Neutrophil (primary cell): Measurements from ENCODE around the gene COX6A2.

Experiments used
- H3K27ac ChIP-seq: fragments of 200-600 bp; sonication (generic); 2 replicates; pipeline ENCODE4 v1.5.1; 2016; ENCODE audit warnings: mild to moderate bottlenecking, moderate library complexity
- H3K27me3 ChIP-seq: fragments of 200-600 bp; sonication (generic); 2 replicates; pipeline ENCODE4 v1.6.0; 2016; ENCODE audit warnings: mild to moderate bottlenecking
- H3K36me3 ChIP-seq: fragments of 200-600 bp; sonication (generic); 2 replicates; pipeline ENCODE4 v1.5.1; 2017
- H3K4me1 ChIP-seq, 2 experiments: fragments of 200-600 bp in 1 of 2; sonication (generic) in 1 of 2; 1 replicate in 1 of 2; 2 replicates in 1 of 2; pipeline versions ENCODE4 v1.5.1 to v1.6.1; 2013 to 2016; ENCODE audit warnings: low read depth in 1 of 2, low read length in 1 of 2, mild to moderate bottlenecking in 1 of 2, moderate library complexity in 1 of 2; ENCODE audit not compliant: control insufficient read depth in 1 of 2, insufficient read depth in 1 of 2
- H3K4me3 ChIP-seq, 2 experiments: fragments of 200-600 bp in 1 of 2; sonication (generic) in 1 of 2; 1 replicate in 1 of 2; 2 replicates in 1 of 2; pipeline ENCODE4 v1.5.1; 2013 to 2016; ENCODE audit warnings: low read depth in 1 of 2, low read length in 1 of 2, mild to moderate bottlenecking in 1 of 2, moderate library complexity in 1 of 2
- H3K9me3 ChIP-seq: fragments of 200-600 bp; sonication (generic); 2 replicates; pipeline ENCODE4 v1.5.1; 2016
- CTCF ChIP-seq: fragments of 200-600 bp; sonication (generic); IDR thresholded peaks from 2 replicates; pipeline ENCODE4 v1.5.1; 2016; ENCODE audit warnings: antibody characterized with exemption

COX6A2 gene

GRCh38 chr16:31474773-31475738 lies 46.9 kb upstream of the COX6A2 start:
- no peaks in the 10 kb centered on the region for H3K36me3 ChIP-seq
- TF ChIP-seq CTCF: no peak
- H3K4me3 ChIP-seq: no peak overlapping the region
- H3K27me3 ChIP-seq: peaks cover 81% of the 10 kb centered on the region
- H3K9me3 ChIP-seq: no peaks in the 10 kb centered on the region
- H3K27ac ChIP-seq: no peak overlapping the region
- peaks cover 22 to 32% of the 10 kb centered on the region in 2 experiments for H3K4me1 ChIP-seq

GRCh38 chr16:31474173-31474714 lies 46.1 kb upstream of the COX6A2 start:
- Histone ChIP-seq H3K9me3 (no peaks in the 10 kb centered on the region), H3K4me1 (peaks cover 22 to 32% of the 10 kb centered on the region in 2 experiments), H3K4me3 (no peak overlapping the region), H3K36me3 (no peaks in the 10 kb centered on the region), H3K27ac (no peak overlapping the region), H3K27me3 (peaks cover 81% of the 10 kb centered on the region)
- no peak for TF ChIP-seq CTCF

- Histone ChIP-seq H3K9me3 (no peaks in the 10 kb centered on the region), H3K27ac (no peak overlapping the region), H3K27me3 (peaks cover 77% of the 10 kb centered on the region), H3K4me1 (peaks cover 22 to 32% of the 10 kb centered on the region in 2 experiments), H3K36me3 (no peaks in the 10 kb centered on the region), H3K4me3 (no peak overlapping the region)
- no peak for TF ChIP-seq CTCF
Measured at GRCh38 chr16:31473264-31473984, 45.3 kb upstream of the COX6A2 start.

GRCh38 chr16:31472709-31473203 lies 44.6 kb upstream of the COX6A2 start:
- Histone ChIP-seq H3K4me3 (no peak overlapping the region), H3K27me3 (peaks cover 70% of the 10 kb centered on the region), H3K9me3 (no peaks in the 10 kb centered on the region), H3K27ac (no peak overlapping the region), H3K4me1 (peaks cover 22 to 31% of the 10 kb centered on the region in 2 experiments), H3K36me3 (no peaks in the 10 kb centered on the region)
- no peak for TF ChIP-seq CTCF

- Histone ChIP-seq H3K4me3 (peak within 1 kb of the TSS in 1 of 2 experiments; percentile 38), H3K9me3 (no peaks in the 10 kb centered on the region), H3K27me3 (peaks cover 64% of the 10 kb centered on the region), H3K27ac (no peak within 1 kb of the TSS), H3K36me3 (no peaks in the 10 kb centered on the region), H3K4me1 (peaks cover 23 to 27% of the 10 kb centered on the region in 2 experiments)
- no peak for TF ChIP-seq CTCF
Measured at GRCh38 chr16:31471875-31472708, 43.9 kb upstream of the COX6A2 start, which contains the start of gene TGFB1I1. Gene TGFB1I1 (plus strand): TSS chr16:31472152. CDS start chr16:31472189, 37 bp downstream.
